Measurements from ENCODE around the gene RAB6B. TPM values are rescaled to one million over a fixed set of nuclear protein-coding genes. Genes with fewer than 3 reads are reported as not detected.

The RAB6B gene
- total RNA-seq, 1 experiment from 2014 or later: 18.0 TPM

DNA sequence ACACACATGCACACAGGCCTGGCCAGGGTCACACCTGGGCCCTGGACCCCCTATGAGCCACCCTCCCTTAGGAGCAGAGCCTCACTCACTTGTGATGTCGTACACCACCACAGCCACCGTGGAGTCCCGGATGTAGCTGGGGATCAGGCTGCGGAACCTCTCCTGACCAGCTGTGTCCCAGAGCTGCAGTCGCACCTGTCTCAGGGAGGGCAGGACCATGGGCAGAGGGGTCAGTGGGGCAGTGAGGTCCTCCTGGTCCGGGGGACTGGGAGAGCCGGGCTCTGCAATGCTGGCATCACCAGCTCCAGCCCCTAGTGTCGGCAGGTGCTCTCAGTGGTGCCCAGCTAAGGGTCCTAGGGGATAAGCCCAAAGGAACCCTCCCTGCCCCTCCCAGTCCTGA lies 54.5 kb downstream of the RAB6B start:
- ChIA-PET CTCF (interaction anchor here (1.6 kb wide), 1 partner anchor 9 kb away, joined by 8 read pairs; no protein-coding TSS in a partner anchor), POLR2A (no interaction called here)
- Mint-ChIP-seq H3K4me1 (no peaks in the 10 kb centered on the region), H3K36me3 (no peaks in the 10 kb centered on the region), H3K27ac (no peak overlapping the region), H3K27me3 (ENCODE audit: low read depth) (no peaks in the 10 kb centered on the region), H3K4me3 (no peak overlapping the region), H3K9me3 (no peaks in the 10 kb centered on the region)
- ATAC-seq (no peak), DNase-seq (ENCODE audit: low spot score) (no peak)
- TF ChIP-seq ZNF396 (CRISPR knock-in tag; IDR thresholded peaks at IDR 0.05; ENCODE audit: borderline replicate concordance) (no peak), ATF1 (CRISPR knock-in tag; IDR thresholded peaks at IDR 0.05) (no peak), SP1 (CRISPR knock-in tag; conservative IDR thresholded peaks at IDR 0.05) (no peak), FOXP1 (CRISPR knock-in tag; IDR thresholded peaks at IDR 0.05; ENCODE audit: borderline replicate concordance) (no peak), FOXK1 (CRISPR knock-in tag; IDR thresholded peaks at IDR 0.05) (no peak), CREM (CRISPR knock-in tag; IDR thresholded peaks at IDR 0.05) (no peak), TEAD1 (CRISPR knock-in tag; IDR thresholded peaks at IDR 0.05) (no peak), IRF2 (CRISPR knock-in tag; IDR thresholded peaks at IDR 0.05; ENCODE audit: borderline replicate concordance, low read depth) (no peak), JUN (CRISPR knock-in tag; IDR thresholded peaks at IDR 0.05) (no peak), JAZF1 (CRISPR knock-in tag; IDR thresholded peaks at IDR 0.05) (no peak), NR1H2 (CRISPR knock-in tag; IDR thresholded peaks at IDR 0.05) (no peak), TP53 (CRISPR knock-in tag; IDR thresholded peaks at IDR 0.05) (no peak), TCF7 (CRISPR knock-in tag; IDR thresholded peaks at IDR 0.05; ENCODE audit: low read depth) (no peak), SMAD3 (CRISPR knock-in tag; IDR thresholded peaks at IDR 0.05; ENCODE audit: borderline replicate concordance) (no peak), TEAD4 (CRISPR knock-in tag; IDR thresholded peaks at IDR 0.05) (no peak), NFE2L1 (CRISPR knock-in tag; IDR thresholded peaks at IDR 0.05) (no peak), ZBTB21 (CRISPR knock-in tag; IDR thresholded peaks at IDR 0.05; ENCODE audit: borderline replicate concordance) (no peak)
- TF ChIP-seq, protein P1, sequence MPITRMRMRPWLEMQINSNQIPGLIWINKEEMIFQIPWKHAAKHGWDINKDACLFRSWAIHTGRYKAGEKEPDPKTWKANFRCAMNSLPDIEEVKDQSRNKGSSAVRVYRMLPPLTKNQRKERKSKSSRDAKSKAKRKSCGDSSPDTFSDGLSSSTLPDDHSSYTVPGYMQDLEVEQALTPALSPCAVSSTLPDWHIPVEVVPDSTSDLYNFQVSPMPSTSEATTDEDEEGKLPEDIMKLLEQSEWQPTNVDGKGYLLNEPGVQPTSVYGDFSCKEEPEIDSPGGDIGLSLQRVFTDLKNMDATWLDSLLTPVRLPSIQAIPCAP (CRISPR knock-in tag; IDR thresholded peaks at IDR 0.05): no peak
- TF ChIP-seq, protein P2, sequence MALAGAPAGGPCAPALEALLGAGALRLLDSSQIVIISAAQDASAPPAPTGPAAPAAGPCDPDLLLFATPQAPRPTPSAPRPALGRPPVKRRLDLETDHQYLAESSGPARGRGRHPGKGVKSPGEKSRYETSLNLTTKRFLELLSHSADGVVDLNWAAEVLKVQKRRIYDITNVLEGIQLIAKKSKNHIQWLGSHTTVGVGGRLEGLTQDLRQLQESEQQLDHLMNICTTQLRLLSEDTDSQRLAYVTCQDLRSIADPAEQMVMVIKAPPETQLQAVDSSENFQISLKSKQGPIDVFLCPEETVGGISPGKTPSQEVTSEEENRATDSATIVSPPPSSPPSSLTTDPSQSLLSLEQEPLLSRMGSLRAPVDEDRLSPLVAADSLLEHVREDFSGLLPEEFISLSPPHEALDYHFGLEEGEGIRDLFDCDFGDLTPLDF (CRISPR knock-in tag; IDR thresholded peaks at IDR 0.05): no peak
- TF ChIP-seq, protein P3, sequence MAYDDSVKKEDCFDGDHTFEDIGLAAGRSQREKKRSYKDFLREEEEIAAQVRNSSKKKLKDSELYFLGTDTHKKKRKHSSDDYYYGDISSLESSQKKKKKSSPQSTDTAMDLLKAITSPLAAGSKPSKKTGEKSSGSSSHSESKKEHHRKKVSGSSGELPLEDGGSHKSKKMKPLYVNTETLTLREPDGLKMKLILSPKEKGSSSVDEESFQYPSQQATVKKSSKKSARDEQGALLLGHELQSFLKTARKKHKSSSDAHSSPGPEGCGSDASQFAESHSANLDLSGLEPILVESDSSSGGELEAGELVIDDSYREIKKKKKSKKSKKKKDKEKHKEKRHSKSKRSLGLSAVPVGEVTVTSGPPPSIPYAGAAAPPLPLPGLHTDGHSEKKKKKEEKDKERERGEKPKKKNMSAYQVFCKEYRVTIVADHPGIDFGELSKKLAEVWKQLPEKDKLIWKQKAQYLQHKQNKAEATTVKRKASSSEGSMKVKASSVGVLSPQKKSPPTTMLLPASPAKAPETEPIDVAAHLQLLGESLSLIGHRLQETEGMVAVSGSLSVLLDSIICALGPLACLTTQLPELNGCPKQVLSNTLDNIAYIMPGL (CRISPR knock-in tag; IDR thresholded peaks at IDR 0.05): no peak

DNA sequence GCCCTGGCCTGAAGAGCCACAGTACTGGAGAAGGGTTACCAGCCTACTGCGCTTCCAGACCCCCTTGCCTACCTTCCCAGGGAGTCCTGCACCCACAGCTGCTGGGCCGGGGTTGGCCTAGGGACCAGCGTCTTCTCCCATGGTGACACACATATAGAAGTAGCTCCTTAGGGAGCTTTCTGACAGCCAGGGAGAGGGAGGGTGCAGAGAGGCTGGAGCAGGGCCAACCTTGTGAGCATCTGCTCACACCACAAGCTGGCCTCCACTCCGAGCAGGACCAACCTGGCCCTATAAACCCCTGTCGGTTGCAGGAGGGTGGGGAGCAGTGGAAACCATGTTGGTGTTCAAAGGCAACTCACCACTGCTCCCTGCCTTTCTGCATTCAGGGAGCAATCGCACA lies 54.9 kb downstream of the RAB6B start:
- no peak for DNase-seq (ENCODE audit: low spot score)
- H3K4me3 Mint-ChIP-seq: no peak overlapping the region
- no peak overlapping the region for H3K27ac Mint-ChIP-seq
- POLR2A ChIA-PET: no interaction called here
- no peak for ATAC-seq
- CTCF ChIA-PET: interaction anchor here (1.6 kb wide), 1 partner anchor 8 kb away, joined by 8 read pairs; no protein-coding TSS in a partner anchor
- H3K36me3 Mint-ChIP-seq: no peaks in the 10 kb centered on the region
- H3K9me3 Mint-ChIP-seq: no peaks in the 10 kb centered on the region
- no peaks in the 10 kb centered on the region for H3K27me3 Mint-ChIP-seq (ENCODE audit: low read depth)
- no peaks in the 10 kb centered on the region for H3K4me1 Mint-ChIP-seq
- TF ChIP-seq TP53 (CRISPR knock-in tag; IDR thresholded peaks at IDR 0.05) (no peak), RORB (CRISPR knock-in tag; IDR thresholded peaks at IDR 0.05) (no peak), EMX1 (CRISPR knock-in tag; IDR thresholded peaks at IDR 0.05) (no peak), TEAD1 (CRISPR knock-in tag; IDR thresholded peaks at IDR 0.05) (no peak), NR1H2 (CRISPR knock-in tag; IDR thresholded peaks at IDR 0.05) (no peak)
- TF ChIP-seq, protein P4, sequence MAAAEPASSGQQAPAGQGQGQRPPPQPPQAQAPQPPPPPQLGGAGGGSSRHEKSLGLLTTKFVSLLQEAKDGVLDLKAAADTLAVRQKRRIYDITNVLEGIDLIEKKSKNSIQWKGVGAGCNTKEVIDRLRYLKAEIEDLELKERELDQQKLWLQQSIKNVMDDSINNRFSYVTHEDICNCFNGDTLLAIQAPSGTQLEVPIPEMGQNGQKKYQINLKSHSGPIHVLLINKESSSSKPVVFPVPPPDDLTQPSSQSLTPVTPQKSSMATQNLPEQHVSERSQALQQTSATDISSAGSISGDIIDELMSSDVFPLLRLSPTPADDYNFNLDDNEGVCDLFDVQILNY (CRISPR knock-in tag; IDR thresholded peaks at IDR 0.05): no peak
- TF ChIP-seq, protein P5, sequence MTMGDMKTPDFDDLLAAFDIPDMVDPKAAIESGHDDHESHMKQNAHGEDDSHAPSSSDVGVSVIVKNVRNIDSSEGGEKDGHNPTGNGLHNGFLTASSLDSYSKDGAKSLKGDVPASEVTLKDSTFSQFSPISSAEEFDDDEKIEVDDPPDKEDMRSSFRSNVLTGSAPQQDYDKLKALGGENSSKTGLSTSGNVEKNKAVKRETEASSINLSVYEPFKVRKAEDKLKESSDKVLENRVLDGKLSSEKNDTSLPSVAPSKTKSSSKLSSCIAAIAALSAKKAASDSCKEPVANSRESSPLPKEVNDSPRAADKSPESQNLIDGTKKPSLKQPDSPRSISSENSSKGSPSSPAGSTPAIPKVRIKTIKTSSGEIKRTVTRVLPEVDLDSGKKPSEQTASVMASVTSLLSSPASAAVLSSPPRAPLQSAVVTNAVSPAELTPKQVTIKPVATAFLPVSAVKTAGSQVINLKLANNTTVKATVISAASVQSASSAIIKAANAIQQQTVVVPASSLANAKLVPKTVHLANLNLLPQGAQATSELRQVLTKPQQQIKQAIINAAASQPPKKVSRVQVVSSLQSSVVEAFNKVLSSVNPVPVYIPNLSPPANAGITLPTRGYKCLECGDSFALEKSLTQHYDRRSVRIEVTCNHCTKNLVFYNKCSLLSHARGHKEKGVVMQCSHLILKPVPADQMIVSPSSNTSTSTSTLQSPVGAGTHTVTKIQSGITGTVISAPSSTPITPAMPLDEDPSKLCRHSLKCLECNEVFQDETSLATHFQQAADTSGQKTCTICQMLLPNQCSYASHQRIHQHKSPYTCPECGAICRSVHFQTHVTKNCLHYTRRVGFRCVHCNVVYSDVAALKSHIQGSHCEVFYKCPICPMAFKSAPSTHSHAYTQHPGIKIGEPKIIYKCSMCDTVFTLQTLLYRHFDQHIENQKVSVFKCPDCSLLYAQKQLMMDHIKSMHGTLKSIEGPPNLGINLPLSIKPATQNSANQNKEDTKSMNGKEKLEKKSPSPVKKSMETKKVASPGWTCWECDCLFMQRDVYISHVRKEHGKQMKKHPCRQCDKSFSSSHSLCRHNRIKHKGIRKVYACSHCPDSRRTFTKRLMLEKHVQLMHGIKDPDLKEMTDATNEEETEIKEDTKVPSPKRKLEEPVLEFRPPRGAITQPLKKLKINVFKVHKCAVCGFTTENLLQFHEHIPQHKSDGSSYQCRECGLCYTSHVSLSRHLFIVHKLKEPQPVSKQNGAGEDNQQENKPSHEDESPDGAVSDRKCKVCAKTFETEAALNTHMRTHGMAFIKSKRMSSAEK (CRISPR knock-in tag; IDR thresholded peaks at IDR 0.05; ENCODE audit: borderline replicate concordance): no peak
- TF ChIP-seq, protein P3 (CRISPR knock-in tag; IDR thresholded peaks at IDR 0.05): no peak
- TF ChIP-seq, protein P6, sequence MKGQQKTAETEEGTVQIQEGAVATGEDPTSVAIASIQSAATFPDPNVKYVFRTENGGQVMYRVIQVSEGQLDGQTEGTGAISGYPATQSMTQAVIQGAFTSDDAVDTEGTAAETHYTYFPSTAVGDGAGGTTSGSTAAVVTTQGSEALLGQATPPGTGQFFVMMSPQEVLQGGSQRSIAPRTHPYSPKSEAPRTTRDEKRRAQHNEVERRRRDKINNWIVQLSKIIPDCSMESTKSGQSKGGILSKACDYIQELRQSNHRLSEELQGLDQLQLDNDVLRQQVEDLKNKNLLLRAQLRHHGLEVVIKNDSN (CRISPR knock-in tag; IDR thresholded peaks at IDR 0.05): no peak
